T47D (cell line): ENCODE data around the gene STAG1.
"Not testable (repeated sequence)": the region's sequence is repeated elsewhere in the genome, so short reads cannot be mapped to it uniquely, and the experiment has no call there.

Experiments
- DNase-seq, 2 experiments: peaks; one replicate each; pipeline versions ENCODE4 v3.0.0 to v3.0.0-alpha.2; 2011 to 2012; ENCODE audit warnings: low read depth in 1 of 2, low spot score in 1 of 2
- JUND ChIP-seq: IDR thresholded peaks from 2 replicates; pipeline ENCODE4 v1.6.1; 2012; ENCODE audit warnings: low read depth
- in situ Hi-C: cut with HindIII; loops from 2 replicates; pipeline ENCODE4 v1.10.0; 2016; ENCODE audit warnings: low sequenced_read_pairs, low pct_unique_long_range_greater_than_20kb

The STAG1 gene

DNA sequence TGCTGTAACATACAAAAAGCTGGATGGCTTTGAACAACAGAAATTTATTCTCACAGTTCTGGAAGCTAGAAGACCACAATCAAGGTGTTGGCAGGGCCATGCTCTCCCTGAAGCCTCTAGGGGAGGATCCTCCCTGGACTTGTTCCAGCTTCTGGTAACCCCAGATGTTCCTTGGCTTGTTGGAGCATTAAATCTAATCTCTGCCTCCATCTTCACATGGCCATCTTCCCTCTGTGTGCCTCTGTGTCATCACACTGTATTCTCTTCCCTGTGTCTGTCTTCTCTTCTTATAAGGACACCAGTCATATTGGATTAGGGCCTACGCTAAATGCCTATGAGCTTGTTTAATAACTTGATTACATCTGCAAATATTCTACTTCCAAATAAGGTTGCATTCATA lies 109.5 kb downstream of the STAG1 start:
- peak in 1 of 2 experiments; percentile 47 for DNase-seq
- no peak for TF ChIP-seq JUND
- in situ Hi-C loops = no loop called here

DNA sequence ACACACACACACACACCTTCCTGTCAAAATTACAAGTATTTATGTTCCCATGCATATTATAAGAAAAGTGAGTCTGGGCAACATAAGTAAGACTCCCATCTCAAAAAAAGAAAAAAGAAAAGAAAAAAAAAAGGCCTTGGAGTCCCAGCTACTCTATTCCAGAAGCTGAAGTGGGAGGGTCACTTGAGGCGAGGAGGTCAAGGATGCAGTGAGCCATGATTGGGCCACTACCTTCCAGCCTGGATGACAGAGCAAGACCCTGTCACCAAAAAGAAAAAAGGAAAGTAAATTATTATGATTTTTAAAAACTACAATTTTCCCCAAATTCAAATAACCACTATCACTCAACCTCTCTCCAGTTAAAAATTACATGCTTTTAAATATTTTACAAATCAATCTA lies 113.1 kb downstream of the STAG1 start:
- no peak for DNase-seq
- in situ Hi-C loops = no loop called here
- TF ChIP-seq JUND = no peak

DNA sequence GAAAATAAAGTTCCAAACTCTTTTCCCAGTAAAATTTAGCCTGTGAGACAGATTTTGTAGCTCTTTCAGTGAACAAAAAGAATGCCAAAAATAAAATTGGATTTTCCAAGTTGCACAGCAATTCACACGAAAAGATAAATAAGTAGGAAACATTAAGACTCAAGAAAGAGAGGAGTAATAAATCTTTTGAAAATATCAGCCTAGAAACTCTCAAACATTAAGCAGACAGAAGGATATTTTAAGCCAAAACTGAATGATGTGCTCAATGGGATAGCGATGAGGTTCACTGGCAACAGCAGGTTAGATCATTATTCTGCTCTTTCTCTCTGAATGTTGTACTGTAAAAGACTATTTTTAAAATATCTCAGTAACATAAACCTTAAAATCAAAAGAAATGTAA lies 115.0 kb downstream of the STAG1 start:
- no peak for TF ChIP-seq JUND
- in situ Hi-C loops = no loop called here
- DNase-seq = no peak

DNA sequence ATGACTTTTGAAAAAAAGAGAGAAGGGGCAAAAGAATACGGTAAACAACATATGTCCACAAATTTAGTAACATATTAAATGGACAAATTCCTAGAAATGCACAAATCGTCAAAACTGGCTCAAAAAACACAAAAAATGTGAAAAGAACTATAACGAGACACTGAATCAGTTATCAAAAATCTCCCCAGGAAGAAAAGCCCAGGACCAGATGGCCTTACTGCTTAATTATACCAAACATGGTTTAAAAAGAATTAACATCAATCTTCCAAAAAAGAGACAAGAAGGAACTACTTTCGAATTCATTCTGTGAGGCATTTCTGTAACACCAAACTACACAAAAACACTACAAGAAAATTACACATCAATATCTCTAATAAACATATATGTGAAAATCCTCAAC lies 117.4 kb downstream of the STAG1 start:
- in situ Hi-C loops = no loop called here
- TF ChIP-seq JUND = no peak
- no peak for DNase-seq

GRCh38 chr3:136632625-136633081 lies 119.5 kb downstream of the STAG1 start:
- DNase-seq = peak in 1 of 2 experiments; percentile 72
- in situ Hi-C loops = no loop called here
- no peak for TF ChIP-seq JUND

DNA sequence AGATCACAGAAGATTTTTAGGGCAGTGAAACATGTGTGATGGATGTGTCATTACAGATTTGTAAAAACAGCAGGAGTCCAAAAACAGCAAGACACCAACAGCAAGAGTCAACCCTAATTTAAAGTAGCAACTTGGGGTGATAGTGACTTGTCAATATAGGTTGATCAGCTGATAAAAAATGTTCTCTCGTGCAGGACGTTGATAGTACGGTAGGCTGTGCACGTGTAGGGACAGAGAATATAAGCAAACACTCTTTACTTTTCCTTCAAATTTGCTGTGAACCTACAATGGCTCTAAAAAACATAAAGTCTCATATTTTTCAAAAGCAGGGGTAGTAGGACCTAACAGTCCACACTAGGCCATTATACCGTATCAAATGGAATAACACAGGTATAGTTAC lies 120.8 kb downstream of the STAG1 start:
- in situ Hi-C loops = no loop called here
- no peak for TF ChIP-seq JUND
- no peak for DNase-seq

- DNase-seq = no peak
- TF ChIP-seq JUND = no peak
- in situ Hi-C loops = no loop called here
Measured at GRCh38 chr3:136630915-136631314, 121.3 kb downstream of the STAG1 start.

DNA sequence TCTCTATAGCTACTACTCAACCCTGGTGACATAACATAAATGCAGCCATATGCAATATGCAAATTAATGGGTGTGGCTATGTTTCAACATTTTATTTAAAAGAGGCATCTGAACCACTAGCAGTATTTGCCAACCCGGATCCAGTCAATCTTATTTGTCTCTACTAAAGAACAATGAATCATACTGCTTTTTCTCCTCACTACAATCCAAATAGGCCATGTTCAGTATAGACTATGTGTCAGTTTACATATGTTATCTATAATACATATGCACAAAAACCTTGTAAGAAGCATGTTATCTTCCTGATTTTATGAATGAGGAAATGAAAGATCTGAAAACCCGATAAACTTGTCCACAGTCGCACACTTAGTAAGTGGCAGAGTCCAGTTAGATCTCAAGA lies 125.7 kb downstream of the STAG1 start:
- no peak for TF ChIP-seq JUND
- DNase-seq = peak in 1 of 2 experiments; percentile 17
- in situ Hi-C loops = no loop called here

GRCh38 chr3:136624894-136625815 lies 127.0 kb downstream of the STAG1 start:
- DNase-seq = peak in 1 of 2 experiments; percentile 38
- TF ChIP-seq JUND = peak; percentile 37; the same call in 1 of the 2 replicates

GRCh38 chr3:136624371-136624770 lies 127.8 kb downstream of the STAG1 start:
- TF ChIP-seq JUND = no peak
- in situ Hi-C loops = no loop called here
- no peak for DNase-seq

More at GRCh38 chr3:136624894-136625815, 127.0 kb downstream of the STAG1 start:
- in situ Hi-C loops = no loop called here

- in situ Hi-C loops = no loop called here
- no peak for TF ChIP-seq JUND
- no peak for DNase-seq
Measured at GRCh38 chr3:136621628-136622027, 130.6 kb downstream of the STAG1 start.

DNA sequence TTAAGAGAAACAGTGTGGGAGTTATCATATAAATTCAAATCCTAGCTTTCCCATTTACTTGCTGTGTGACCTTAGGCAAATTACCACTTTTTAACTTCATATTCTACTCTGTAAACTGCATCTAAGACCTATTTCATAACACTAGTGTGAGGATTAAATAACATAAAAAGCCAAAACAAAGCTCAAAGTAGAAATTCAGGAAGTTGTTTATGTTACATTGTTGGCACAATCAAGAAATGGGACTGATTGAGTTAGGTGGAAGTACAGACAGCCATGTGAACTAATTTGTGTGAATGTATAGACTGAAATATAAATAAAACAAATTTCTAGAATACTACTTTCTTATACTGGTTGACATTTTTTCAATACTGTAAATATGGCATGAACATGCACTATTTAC lies 131.7 kb downstream of the STAG1 start:
- no peak for DNase-seq
- in situ Hi-C loops = no loop called here
- no peak for TF ChIP-seq JUND

DNA sequence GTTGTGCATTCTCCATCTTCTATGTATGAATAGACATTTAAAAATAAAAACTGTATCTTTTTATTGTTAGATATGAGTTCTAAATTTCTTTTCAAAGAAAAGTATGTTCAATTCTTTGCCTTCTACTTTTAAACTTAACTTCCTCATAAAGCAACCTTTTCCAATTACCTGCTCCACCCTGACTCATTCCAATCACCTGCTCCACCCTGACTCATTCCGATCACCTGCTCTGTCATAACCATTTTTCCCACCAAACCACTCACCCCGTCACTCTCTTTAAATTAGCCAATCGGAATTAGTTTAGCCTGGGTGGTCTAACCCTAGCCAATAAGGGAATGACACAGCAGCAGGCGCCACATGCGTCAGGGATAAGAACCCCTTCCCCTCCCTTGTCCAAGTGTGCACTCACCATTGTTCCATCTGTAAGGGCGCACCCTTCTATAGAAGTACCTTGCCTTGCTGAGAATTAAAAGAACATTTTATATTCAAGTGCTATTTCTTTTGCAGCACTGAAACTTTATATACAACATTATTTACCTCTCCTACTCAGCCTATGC lies 134.1 kb downstream of the STAG1 start:
- DNase-seq = not testable (repeated sequence)

More for the DNA sequence above, 134.1 kb downstream of the STAG1 start:
- in situ Hi-C loops = not testable (repeated sequence)
